Measurements from ENCODE around the gene SLC50A1. TPM values are rescaled to one million over a fixed set of nuclear protein-coding genes. Genes with fewer than 3 reads are reported as not detected.

Gene SLC50A1
- total RNA-seq, 1 experiment from 2014 or later, result 24.9 TPM

- Mint-ChIP-seq H3K9me3 (peaks cover 0 to 2% of the 10 kb centered on the region in 2 experiments; a peak in 1 of 5 replicates), H3K27me3 (ENCODE audit: low read depth) (peaks cover 5% of the 10 kb centered on the region), H3K4me1 (peaks cover 24 to 40% of the 10 kb centered on the region in 2 experiments), H3K36me3 (ENCODE audit: insufficient read depth in 1 of 3, low read depth in 3 of 3) (peaks cover 3 to 14% (median 10%) of the 10 kb centered on the region in 3 experiments; a peak in 6 of 7 replicates), H3K27ac (peak overlapping the region; percentile 32 to 95 (median 82)), H3K4me3 (no peak overlapping the region; a peak in 1 of 5 replicates)
- H2AK5ac ChIP-seq (ENCODE audit: insufficient read length, low read length), result no peak overlapping the region
- DNase-seq, result no peak
- H3K18ac ChIP-seq (ENCODE audit: insufficient read length, low read depth, low read length), result no peak overlapping the region
- no peak overlapping the region for H3K9ac ChIP-seq (ENCODE audit: extremely low read depth, insufficient read length, low read length)
- no peak overlapping the region for H4K91ac ChIP-seq (ENCODE audit: insufficient read length, low read depth, low read length)
- H4K5ac ChIP-seq (ENCODE audit: insufficient read length, low read depth, low read length), result no peak overlapping the region
- H4K8ac ChIP-seq (replicated peaks; ENCODE audit: insufficient read length, low read depth, low read length), result no peak overlapping the region
- no peak overlapping the region for H2BK5ac ChIP-seq (ENCODE audit: insufficient read length, low read length)
- H3T11ph ChIP-seq (ENCODE audit: low read length), result no peak overlapping the region
- no peaks in the 10 kb centered on the region for H3K79me1 ChIP-seq (ENCODE audit: insufficient read depth, low read depth, low read length, poor library complexity, severe bottlenecking)
- no peaks in the 10 kb centered on the region for H4K20me1 ChIP-seq (ENCODE audit: control insufficient read depth, insufficient read depth, insufficient read length)
- TF ChIP-seq, protein P1, sequence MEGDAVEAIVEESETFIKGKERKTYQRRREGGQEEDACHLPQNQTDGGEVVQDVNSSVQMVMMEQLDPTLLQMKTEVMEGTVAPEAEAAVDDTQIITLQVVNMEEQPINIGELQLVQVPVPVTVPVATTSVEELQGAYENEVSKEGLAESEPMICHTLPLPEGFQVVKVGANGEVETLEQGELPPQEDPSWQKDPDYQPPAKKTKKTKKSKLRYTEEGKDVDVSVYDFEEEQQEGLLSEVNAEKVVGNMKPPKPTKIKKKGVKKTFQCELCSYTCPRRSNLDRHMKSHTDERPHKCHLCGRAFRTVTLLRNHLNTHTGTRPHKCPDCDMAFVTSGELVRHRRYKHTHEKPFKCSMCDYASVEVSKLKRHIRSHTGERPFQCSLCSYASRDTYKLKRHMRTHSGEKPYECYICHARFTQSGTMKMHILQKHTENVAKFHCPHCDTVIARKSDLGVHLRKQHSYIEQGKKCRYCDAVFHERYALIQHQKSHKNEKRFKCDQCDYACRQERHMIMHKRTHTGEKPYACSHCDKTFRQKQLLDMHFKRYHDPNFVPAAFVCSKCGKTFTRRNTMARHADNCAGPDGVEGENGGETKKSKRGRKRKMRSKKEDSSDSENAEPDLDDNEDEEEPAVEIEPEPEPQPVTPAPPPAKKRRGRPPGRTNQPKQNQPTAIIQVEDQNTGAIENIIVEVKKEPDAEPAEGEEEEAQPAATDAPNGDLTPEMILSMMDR (conservative IDR thresholded peaks at IDR 0.05), result no peak
- H3K4me2 ChIP-seq (ENCODE audit: insufficient read depth, insufficient read length, low read length), result no peak overlapping the region
- WGBS (ENCODE audit: extremely low coverage, insufficient read length, low lambda C conversion rate), result no CpG with 5 or more reads among the region's 14 CpGs
- H3K4me1 ChIP-seq (ENCODE audit: insufficient read depth, low read length), result peaks cover 5% of the 10 kb centered on the region
- no peak overlapping the region for H3K14ac ChIP-seq (ENCODE audit: insufficient read depth, low read length)
- no peaks in the 10 kb centered on the region for H3K79me2 ChIP-seq (ENCODE audit: insufficient read depth, low read length)
- H3K4ac ChIP-seq (ENCODE audit: low read depth, low read length), result no peak overlapping the region
- no peak overlapping the region for H3K56ac ChIP-seq (ENCODE audit: insufficient read length, low read depth, low read length)
- no peak overlapping the region for H2BK120ac ChIP-seq (ENCODE audit: low read depth, low read length, poor library complexity, severe bottlenecking)
- H2BK12ac ChIP-seq (ENCODE audit: insufficient read length, low read depth, low read length), result no peak overlapping the region
- no peak overlapping the region for H2AFZ ChIP-seq (ENCODE audit: low read length)
- H3K27ac ChIP-seq (ENCODE audit: insufficient read length, low read depth, low read length), result no peak overlapping the region
- no peaks in the 10 kb centered on the region for H3K27me3 ChIP-seq (ENCODE audit: insufficient read depth, low read length)
- H2BK15ac ChIP-seq (ENCODE audit: low read depth, low read length), result no peak overlapping the region
- H2BK20ac ChIP-seq (ENCODE audit: low read depth, low read length, poor library complexity, severe bottlenecking), result no peak overlapping the region
- H3K23me2 ChIP-seq (ENCODE audit: insufficient read length, low read depth, low read length, poor library complexity, severe bottlenecking), result peaks cover 4% of the 10 kb centered on the region
- H3K9me3 ChIP-seq (ENCODE audit: control insufficient read depth, low read depth, low read length), result no peaks in the 10 kb centered on the region
- no peak overlapping the region for H3K23ac ChIP-seq (ENCODE audit: insufficient read length, low read depth, low read length)
These were observed 52.6 kb downstream of the SLC50A1 start for GRCh38 chr1:155188268-155188667.

Other genes with a start within 250 kb of the SLC50A1 start
- gene PMVK, start 199.1 kb upstream of the SLC50A1 start, total RNA-seq (2021), result 26.3 and 30.2 TPM in 2 replicates
- gene PBXIP1, start 179.8 kb upstream of the SLC50A1 start, total RNA-seq (2021), result 21.6 and 22.5 TPM in 2 replicates
- gene PYGO2, start 174.1 kb upstream of the SLC50A1 start, total RNA-seq (2021), result 38.7 and 39.5 TPM in 2 replicates
- 168 and 173 TPM in 2 replicates for gene SHC1, start 165.1 kb upstream of the SLC50A1 start, total RNA-seq (2021)
- gene CKS1B, start 161.2 kb upstream of the SLC50A1 start, total RNA-seq (2021), result 279 and 283 TPM in 2 replicates
- 97.0 and 102 TPM in 2 replicates for gene FLAD1, start 152.5 kb upstream of the SLC50A1 start, total RNA-seq (2021)
- 1.4 and 2.8 TPM in 2 replicates for gene LENEP, start 142.3 kb upstream of the SLC50A1 start, total RNA-seq (2021)
- 33.5 and 38.3 TPM in 2 replicates for gene ZBTB7B, start 133.1 kb upstream of the SLC50A1 start, total RNA-seq (2021)
- gene DCST2, start 102.1 kb upstream of the SLC50A1 start, total RNA-seq (2021), result 0.35 and 0.44 TPM in 2 replicates
- gene DCST1, start 102.0 kb upstream of the SLC50A1 start, total RNA-seq (2021), result not detected in 2 replicates
- 29.6 and 30.6 TPM in 2 replicates for gene ADAM15, start 84.5 kb upstream of the SLC50A1 start, total RNA-seq (2021)
- 11.7 and 11.8 TPM in 2 replicates for gene EFNA4, start 72.1 kb upstream of the SLC50A1 start, total RNA-seq (2021)
- 3.9 and 4.6 TPM in 2 replicates for gene EFNA3, start 57.0 kb upstream of the SLC50A1 start, total RNA-seq (2021)
- 1.4 and 1.9 TPM in 2 replicates for gene EFNA1, start 8.0 kb upstream of the SLC50A1 start, total RNA-seq (2021)
- gene DPM3, start 4.7 kb downstream of the SLC50A1 start, total RNA-seq (2021), result 47.4 and 48.5 TPM in 2 replicates
- gene KRTCAP2, start 37.5 kb downstream of the SLC50A1 start, total RNA-seq (2021), result 149 and 152 TPM in 2 replicates
- gene TRIM46, start 38.0 kb downstream of the SLC50A1 start, total RNA-seq (2021), result 16.5 and 18.4 TPM in 2 replicates
- 5.0 and 5.9 TPM in 2 replicates for gene THBS3, start 72.0 kb downstream of the SLC50A1 start, total RNA-seq (2021)
- 43.6 and 45.0 TPM in 2 replicates for gene MTX1, start 72.8 kb downstream of the SLC50A1 start, total RNA-seq (2021)
- 40.8 and 41.0 TPM in 2 replicates for gene ENTREP3, start 119.6 kb downstream of the SLC50A1 start, total RNA-seq (2021)
- gene SCAMP3, start 126.5 kb downstream of the SLC50A1 start, total RNA-seq (2021), result 52.5 and 54.0 TPM in 2 replicates
- 77.5 and 81.5 TPM in 2 replicates for gene CLK2, start 137.7 kb downstream of the SLC50A1 start, total RNA-seq (2021)
- gene HCN3, start 141.6 kb downstream of the SLC50A1 start, total RNA-seq (2021), result 4.7 and 5.4 TPM in 2 replicates
- 0.13 TPM in 1 of 2 replicates, not detected in the other for gene PKLR, start 165.6 kb downstream of the SLC50A1 start, total RNA-seq (2021)
- 271 and 273 TPM in 2 replicates for gene FDPS, start 173.0 kb downstream of the SLC50A1 start, total RNA-seq (2021)
- 66.9 and 70.8 TPM in 2 replicates for gene RUSC1, start 185.0 kb downstream of the SLC50A1 start, total RNA-seq (2021)